GM21528 (cell line): ENCODE data around the gene RAB11FIP4.

Source experiments
- ATAC-seq: cut with Tn5 transposase; IDR thresholded peaks from one replicate; pipeline ENCODE4 v1.9.1; 2021; ENCODE audit warnings: mild to moderate bottlenecking, moderate library complexity; ENCODE audit not compliant: unreplicated experiment, low FRiP score

The RAB11FIP4 gene

DNA sequence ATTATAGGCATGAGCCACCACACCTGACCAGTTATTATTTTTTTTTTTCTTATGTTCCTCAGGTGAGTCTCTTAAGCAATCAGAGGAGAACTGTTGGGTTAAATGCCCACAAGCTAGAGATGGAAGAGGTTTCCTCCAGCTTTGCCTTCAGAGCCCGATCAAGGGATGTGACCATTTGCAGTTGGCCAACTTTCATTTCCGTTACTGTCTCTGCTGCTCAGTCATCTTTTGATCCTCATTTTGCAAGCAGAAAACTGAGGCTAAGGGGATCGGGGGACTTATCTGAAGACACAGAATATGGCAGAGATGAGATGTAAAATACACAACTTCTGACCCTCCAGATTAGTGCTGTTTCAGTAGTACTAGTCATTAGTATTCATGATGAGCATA is 188.8 kb downstream of the RAB11FIP4 start:
- no peak for ATAC-seq

DNA sequence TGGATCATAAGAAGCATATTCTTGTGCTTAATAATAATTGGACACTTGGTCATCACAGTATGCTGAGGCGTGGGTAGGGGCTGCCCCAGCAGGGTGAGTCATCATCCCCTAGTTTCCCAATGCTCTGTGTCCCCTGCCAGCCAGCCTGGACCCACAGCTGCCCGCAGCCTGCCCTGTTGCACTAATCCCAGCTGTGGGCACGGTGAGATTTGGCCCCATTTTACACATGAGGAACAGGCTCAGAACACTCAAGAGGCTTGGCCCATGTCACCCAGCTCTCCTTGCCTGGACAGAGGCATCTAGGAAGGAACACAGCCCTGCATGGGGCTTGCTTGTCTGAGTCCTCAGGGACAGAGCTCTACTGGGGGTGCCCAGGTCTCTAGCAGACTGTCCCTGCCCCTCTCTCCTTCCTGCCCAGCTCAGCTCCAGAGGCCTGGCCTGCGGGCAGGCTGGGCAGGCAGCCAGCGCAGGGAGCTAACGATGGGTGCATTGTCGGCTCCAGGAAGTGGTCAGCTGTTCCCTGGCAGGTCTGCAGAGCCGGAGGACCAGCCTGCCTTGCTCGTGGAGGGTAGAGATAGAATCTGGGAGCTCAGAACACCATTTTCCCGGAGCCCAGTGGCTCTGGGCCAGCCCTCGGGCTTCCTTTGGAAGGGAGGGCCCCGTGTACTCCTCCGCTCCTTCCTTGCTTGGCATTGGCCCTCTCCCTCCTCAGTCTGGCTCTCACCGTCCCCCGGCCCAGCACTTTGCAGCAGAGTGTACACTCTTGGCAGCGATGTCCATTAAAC is 189.4 kb downstream of the RAB11FIP4 start:
- ATAC-seq: no peak

DNA sequence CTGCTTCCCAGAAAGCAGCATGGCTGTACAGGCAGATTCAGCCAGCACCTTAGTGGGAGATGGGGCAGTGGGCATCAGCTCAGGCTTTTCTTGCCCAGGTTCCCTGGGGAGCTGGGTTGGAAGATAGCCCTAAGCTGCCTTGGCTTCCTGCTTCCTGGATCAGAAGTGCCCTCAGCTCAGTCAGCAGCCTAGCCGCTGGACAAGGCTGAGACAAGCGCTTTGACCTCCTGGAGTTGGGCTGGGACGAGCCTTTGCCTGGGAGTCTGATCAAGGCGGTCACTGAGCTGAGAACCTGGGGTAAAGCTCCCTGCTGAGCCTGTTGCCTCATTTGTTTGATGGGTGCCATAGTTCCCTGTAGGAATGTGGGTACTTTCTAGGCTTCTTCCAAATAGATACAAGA is 190.0 kb downstream of the RAB11FIP4 start:
- no peak for ATAC-seq

DNA sequence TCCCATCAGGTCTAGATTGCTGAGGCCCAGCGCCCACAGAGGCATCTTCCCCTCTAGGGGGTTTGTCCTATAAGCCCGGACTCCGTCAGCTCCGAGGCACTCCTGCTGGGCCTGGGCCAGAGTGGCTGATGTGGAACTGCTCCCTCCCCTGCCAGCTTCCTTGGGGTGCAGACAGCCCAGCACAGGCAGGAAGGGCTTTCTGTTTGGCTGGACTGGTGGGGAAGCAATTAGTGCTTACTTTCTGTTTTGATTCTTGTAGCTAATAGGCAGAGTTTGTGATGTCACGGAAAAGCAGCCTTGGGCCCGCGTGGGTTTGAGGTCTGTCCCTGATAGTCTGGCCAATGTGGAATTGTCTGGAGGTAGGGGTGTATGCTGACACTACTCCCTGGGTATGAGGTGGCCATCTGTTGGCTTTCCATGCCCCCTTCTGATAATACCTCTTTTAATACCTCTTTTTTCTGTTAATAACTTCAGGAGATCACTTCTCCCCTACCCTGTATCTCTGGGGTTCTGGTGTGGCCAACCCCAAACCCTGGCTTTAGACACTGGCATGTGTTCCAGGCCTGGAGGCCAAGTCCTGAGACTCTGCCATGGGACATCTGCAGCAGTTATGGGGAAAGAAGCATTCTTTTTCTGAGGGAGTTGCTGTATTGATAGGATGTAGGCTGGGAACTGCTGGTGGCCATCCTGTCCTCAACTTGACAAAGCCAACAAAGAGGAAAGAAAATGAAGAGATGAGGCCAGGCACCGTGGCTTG is 190.9 kb downstream of the RAB11FIP4 start:
- no peak for ATAC-seq

DNA sequence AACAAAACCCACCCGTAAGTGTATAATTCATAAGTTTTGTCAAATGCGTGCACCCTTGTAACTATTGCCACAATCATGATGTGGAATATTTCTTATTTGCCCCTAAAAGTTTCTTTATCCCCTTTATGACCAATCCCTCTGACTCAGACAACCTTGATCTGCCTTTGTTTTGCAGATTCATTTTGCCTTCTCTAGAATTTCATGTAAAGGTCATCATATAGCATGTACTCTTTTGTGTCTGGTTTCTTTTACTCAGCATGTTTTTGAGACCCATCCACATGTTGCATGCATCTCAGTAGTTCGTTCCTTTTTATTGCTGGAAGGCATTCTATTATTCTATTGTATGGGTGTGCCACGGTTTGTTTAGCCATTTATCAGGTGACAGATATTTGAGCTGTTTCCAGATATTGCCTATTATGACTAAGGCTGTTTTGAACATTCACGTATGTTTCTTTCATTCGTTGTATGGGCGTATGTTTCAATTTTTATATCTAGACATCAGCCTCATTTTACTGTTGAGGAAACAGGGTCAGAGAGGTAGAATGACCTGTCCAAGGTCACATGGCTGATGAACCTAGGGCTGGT is 192.4 kb downstream of the RAB11FIP4 start:
- ATAC-seq: no peak

DNA sequence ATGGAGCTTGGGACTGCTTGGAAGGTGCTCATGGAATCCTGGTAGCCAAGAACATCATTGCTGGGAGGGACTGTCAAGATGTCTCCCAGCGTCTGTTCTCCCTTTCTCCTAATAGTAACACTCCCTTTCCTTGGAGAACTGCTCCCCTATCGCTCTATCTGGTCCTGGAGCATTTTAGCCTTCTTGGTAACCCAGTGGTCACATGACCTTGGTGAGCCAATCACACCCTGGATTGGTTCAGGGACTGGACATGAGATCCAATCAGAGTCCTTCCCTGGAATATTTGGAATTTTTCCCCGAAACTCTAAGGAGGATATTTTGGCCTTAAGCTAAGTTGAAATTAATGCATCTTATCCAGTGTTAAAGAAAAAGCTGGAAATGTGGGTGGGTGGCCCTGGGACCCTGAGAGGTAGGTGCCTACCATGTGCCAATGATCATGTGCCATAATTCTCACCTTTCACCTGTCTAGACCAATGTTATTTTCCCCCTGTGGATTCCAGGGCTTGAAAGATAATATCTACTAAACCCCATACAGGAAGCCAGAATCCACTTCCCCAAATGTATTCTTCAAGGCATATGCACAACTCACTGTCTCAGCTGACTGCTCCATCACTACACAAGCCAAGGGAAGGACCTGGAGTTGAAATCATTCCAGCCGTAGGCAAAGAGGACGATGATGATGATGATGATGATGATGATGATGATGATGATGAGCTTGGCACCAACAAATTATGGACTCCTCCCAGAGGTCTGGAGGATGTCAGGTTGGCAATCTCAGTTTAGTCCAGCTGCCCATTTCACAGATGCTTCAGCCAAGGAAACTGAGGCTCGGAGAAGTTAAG is 193.2 kb downstream of the RAB11FIP4 start:
- ATAC-seq: no peak

DNA sequence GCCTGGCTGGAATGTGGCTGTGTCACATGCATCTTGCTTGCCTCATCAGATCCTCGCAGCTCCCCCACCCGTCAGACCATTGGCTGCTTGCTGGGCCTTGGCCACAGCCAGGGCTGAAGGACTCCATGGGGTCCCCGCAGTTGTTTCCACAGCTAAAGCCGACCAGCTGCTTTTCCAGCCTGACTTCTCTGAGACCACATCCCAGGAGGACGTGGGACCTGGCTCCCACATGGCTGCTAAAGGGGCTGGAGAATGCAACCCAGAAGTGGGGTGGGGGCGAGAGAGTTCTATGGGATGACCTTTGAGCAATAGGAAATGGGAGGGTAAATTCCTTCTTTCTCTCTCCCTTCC is 193.8 kb downstream of the RAB11FIP4 start:
- ATAC-seq: no peak

DNA sequence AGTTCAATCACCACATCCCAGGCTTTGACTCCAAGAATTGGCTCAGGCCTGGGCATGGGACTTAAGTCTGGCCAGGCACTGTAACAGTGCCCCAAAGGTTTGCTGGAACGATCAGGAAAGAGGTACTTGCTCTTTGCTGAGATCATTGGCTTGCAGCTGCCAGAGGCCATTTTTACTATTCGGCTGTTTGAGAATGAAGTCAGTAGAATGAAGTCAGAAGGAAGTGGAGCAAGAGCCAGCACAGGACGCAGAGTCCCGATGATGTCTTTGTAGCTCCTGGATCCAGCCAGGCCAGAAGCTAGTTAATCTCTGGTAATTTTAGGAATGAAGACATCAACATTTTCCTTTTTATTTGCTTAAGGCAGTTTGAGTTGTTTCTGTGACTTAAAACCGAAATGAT is 195.5 kb downstream of the RAB11FIP4 start:
- ATAC-seq: no peak

DNA sequence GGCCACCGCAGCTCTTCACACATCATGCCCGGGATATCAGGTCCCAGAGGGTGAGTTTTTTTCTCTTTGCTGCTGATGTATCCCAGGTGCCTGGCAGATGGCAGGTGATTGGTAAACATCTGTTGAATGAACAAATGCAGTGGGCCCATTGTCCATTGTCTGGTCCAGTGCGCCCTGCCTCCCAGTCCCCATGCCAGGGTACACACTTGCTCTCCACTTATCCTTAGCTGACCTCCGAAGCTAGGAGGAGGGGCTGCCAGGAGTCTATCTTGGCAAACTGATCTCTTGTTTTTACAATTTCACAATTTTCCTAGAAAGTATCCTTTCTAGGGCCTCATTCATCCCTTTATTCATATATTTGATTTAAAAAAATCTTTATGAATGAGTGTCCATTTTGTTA is 196.0 kb downstream of the RAB11FIP4 start:
- ATAC-seq: no peak
